H9 (cell line): ENCODE measurements around the gene RGS5. TPM values are rescaled to one million over a fixed set of nuclear protein-coding genes. Genes with fewer than 3 reads are reported as not detected.
A peak's percentile ranks its signal among the peaks of the same experiment; 100 is the strongest.

ENCODE experiments used
- DNase-seq: peaks from one replicate; pipeline ENCODE4 v3.0.0-alpha.2; 2017
- H2AFZ ChIP-seq: one replicate; pipeline ENCODE4 v1.6.1; 2013; ENCODE audit warnings: mild to moderate bottlenecking, low read length, control low read depth, moderate library complexity
- H2AK5ac ChIP-seq: 2 replicates; pipeline ENCODE4 v1.6.1; 2013; ENCODE audit warnings: low read length, control low read depth, mixed read lengths; ENCODE audit not compliant: insufficient read length
- H2BK120ac ChIP-seq: one replicate; pipeline ENCODE4 v1.6.1; 2013; ENCODE audit warnings: low read depth, mild to moderate bottlenecking, low read length, control low read depth, inconsistent platforms; ENCODE audit not compliant: poor library complexity, severe bottlenecking
- H2BK12ac ChIP-seq: 2 replicates; pipeline ENCODE4 v1.6.1; 2013; ENCODE audit warnings: low read length, control low read depth, mixed read lengths, low read depth; ENCODE audit not compliant: insufficient read length
- H2BK15ac ChIP-seq: 2 replicates; pipeline ENCODE4 v1.6.1; 2013; ENCODE audit warnings: low read depth, low read length, control low read depth
- H2BK20ac ChIP-seq: one replicate; pipeline ENCODE4 v1.6.1; 2013; ENCODE audit warnings: low read depth, mild to moderate bottlenecking, low read length, control low read depth, inconsistent platforms; ENCODE audit not compliant: poor library complexity, severe bottlenecking
- H2BK5ac ChIP-seq: 2 replicates; pipeline ENCODE4 v1.6.1; 2013; ENCODE audit warnings: low read length, control low read depth, mixed read lengths; ENCODE audit not compliant: insufficient read length
- H3K14ac ChIP-seq: 2 replicates; pipeline ENCODE4 v1.6.1; 2013; ENCODE audit warnings: low read length, control low read depth; ENCODE audit not compliant: insufficient read depth
- H3K18ac ChIP-seq: 2 replicates; pipeline ENCODE4 v1.6.1; 2013; ENCODE audit warnings: low read depth, mild to moderate bottlenecking, mixed read lengths, low read length, control low read depth; ENCODE audit not compliant: insufficient read length
- H3K23ac ChIP-seq: 2 replicates; pipeline ENCODE4 v1.6.1; 2013; ENCODE audit warnings: low read length, control low read depth, mixed read lengths, low read depth; ENCODE audit not compliant: insufficient read length
- H3K23me2 ChIP-seq: 2 replicates; pipeline ENCODE4 v1.6.1; 2013; ENCODE audit warnings: low read depth, mild to moderate bottlenecking, mixed read lengths, low read length, control low read depth; ENCODE audit not compliant: insufficient read length, poor library complexity, severe bottlenecking
- H3K27ac ChIP-seq: 2 replicates; pipeline ENCODE4 v1.5.1; 2013; ENCODE audit warnings: low read length, control low read depth, mixed read lengths, low read depth; ENCODE audit not compliant: insufficient read length
- H3K27me3 ChIP-seq: 2 replicates; pipeline ENCODE4 v1.6.1; 2013; ENCODE audit warnings: low read length, control low read depth, inconsistent platforms; ENCODE audit not compliant: insufficient read depth
- H3K4ac ChIP-seq: 2 replicates; pipeline ENCODE4 v1.6.1; 2013; ENCODE audit warnings: low read depth, mild to moderate bottlenecking, control low read depth, inconsistent platforms, low read length, moderate library complexity
- H3K4me1 ChIP-seq: 2 replicates; pipeline ENCODE4 v1.6.1; 2013; ENCODE audit warnings: low read length, control low read depth, inconsistent platforms; ENCODE audit not compliant: insufficient read depth
- H3K4me2 ChIP-seq: 2 replicates; pipeline ENCODE4 v1.6.1; 2013; ENCODE audit warnings: low read length, control low read depth, mixed read lengths; ENCODE audit not compliant: insufficient read length, insufficient read depth
- H3K56ac ChIP-seq: 2 replicates; pipeline ENCODE4 v1.6.1; 2013; ENCODE audit warnings: low read depth, mild to moderate bottlenecking, mixed read lengths, low read length, control low read depth; ENCODE audit not compliant: insufficient read length
- H3K79me1 ChIP-seq: 2 replicates; pipeline ENCODE4 v1.6.1; 2013; ENCODE audit warnings: low read depth, mild to moderate bottlenecking, moderate library complexity, low read length, control low read depth, inconsistent platforms; ENCODE audit not compliant: insufficient read depth, poor library complexity, severe bottlenecking
- H3K79me2 ChIP-seq: 2 replicates; pipeline ENCODE4 v1.6.1; 2013; ENCODE audit warnings: low read length, control low read depth, inconsistent platforms; ENCODE audit not compliant: insufficient read depth
- H3K9ac ChIP-seq: 2 replicates; pipeline ENCODE4 v1.6.1; 2013; ENCODE audit warnings: low read length, control low read depth, mixed read lengths; ENCODE audit not compliant: insufficient read length; ENCODE audit errors: extremely low read depth
- H3K9me3 ChIP-seq: one replicate; pipeline ENCODE4 v1.6.1; 2013; ENCODE audit warnings: low read depth, low read length, inconsistent platforms; ENCODE audit not compliant: control insufficient read depth
- H3T11ph ChIP-seq: one replicate; pipeline ENCODE4 v1.6.1; 2013; ENCODE audit warnings: mild to moderate bottlenecking, low read length, control low read depth, inconsistent platforms
- H4K20me1 ChIP-seq: one replicate; pipeline ENCODE4 v1.6.1; 2013; ENCODE audit not compliant: control insufficient read depth, insufficient read length, insufficient read depth
- H4K5ac ChIP-seq: 2 replicates; pipeline ENCODE4 v1.6.1; 2013; ENCODE audit warnings: low read depth, mild to moderate bottlenecking, mixed read lengths, low read length, control low read depth; ENCODE audit not compliant: insufficient read length
- H4K8ac ChIP-seq: replicated peaks from 2 replicates; pipeline ENCODE4 v1.6.1; 2013; ENCODE audit warnings: low read length, control low read depth, mixed read lengths, low read depth; ENCODE audit not compliant: insufficient read length
- H4K91ac ChIP-seq: 2 replicates; pipeline ENCODE4 v1.6.1; 2013; ENCODE audit warnings: low read depth, mild to moderate bottlenecking, moderate library complexity, mixed read lengths, low read length, control low read depth; ENCODE audit not compliant: insufficient read length
- H3K27ac Mint-ChIP-seq, 3 experiments: 2 replicates in 2 of 3; 3 replicates in 1 of 3; pipeline ENCODE4 v1.8.0; 2020 to 2021; ENCODE audit warnings: mixed read lengths in 3 of 3, mild to moderate bottlenecking in 1 of 3, moderate library complexity in 1 of 3
- H3K27me3 Mint-ChIP-seq: 2 replicates; pipeline ENCODE4 v1.8.0; 2021; ENCODE audit warnings: low read depth, mild to moderate bottlenecking, moderate library complexity, mixed read lengths
- H3K36me3 Mint-ChIP-seq, 3 experiments: 2 replicates in 2 of 3; 3 replicates in 1 of 3; pipeline ENCODE4 v1.8.0; 2020 to 2021; ENCODE audit warnings: low read depth in 3 of 3, mixed read lengths in 3 of 3; ENCODE audit not compliant: insufficient read depth in 1 of 3
- H3K4me1 Mint-ChIP-seq, 2 experiments: 2 replicates each; pipeline ENCODE4 v1.8.0; 2020; ENCODE audit warnings: mixed read lengths in 2 of 2
- H3K4me3 Mint-ChIP-seq, 2 experiments: 2 replicates in 1 of 2; 3 replicates in 1 of 2; pipeline ENCODE4 v1.8.0; 2020 to 2021; ENCODE audit warnings: mild to moderate bottlenecking in 2 of 2, mixed read lengths in 2 of 2, moderate library complexity in 1 of 2
- H3K9me3 Mint-ChIP-seq, 2 experiments: 2 replicates in 1 of 2; 3 replicates in 1 of 2; pipeline ENCODE4 v1.8.0; 2020; ENCODE audit warnings: mild to moderate bottlenecking in 2 of 2, mixed read lengths in 2 of 2, moderate library complexity in 1 of 2
- WGBS: extraction: QIAGEN DNeasy Blood & Tissue Kit; methylation state at CpG from one replicate; pipeline ENCODE4 v1.1.7; 2013; ENCODE audit warnings: missing lambda C conversion rate, low lambda C conversion rate, mixed read lengths; ENCODE audit not compliant: insufficient read length; ENCODE audit errors: extremely low coverage; 5-methylcytosine and 5-hydroxymethylcytosine counted together
- total RNA-seq: library from RNA; stranded (reverse); gene quantifications from 2 replicates; pipeline ENCODE4 v1.2.1, GENCODE V29; 2021
- TF ChIP-seq, protein P1 (sequence below): fragments of 200-600 bp; sonication (generic); conservative IDR thresholded peaks from 3 replicates; pipeline ENCODE4 v1.8.0; 2021; ENCODE audit warnings: antibody characterized with exemption, mild to moderate bottlenecking

Gene RGS5
- total RNA-seq, 1 experiment from 2014 or later = 30.1 TPM

DNA sequence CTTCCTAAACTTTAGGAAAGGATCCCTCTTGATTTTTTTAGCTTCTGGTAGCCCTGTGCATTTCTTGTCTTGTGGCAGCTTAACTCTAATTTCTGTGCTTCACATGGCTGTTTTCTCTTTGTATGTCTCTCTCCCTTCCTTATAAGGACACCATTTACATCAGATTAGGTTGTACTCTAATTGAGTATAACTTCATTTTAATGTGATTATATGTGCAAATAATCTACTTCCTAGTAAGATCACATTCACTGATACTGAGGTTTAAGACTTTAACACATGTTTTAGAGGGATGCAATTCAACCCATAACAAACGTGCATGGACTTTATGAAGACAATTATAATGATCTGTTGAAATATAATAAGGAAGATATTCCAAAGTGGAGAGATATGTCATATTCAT, 86.8 kb downstream of the RGS5 start:
- Histone ChIP-seq H3K4me1 (no peaks in the 10 kb centered on the region), H3T11ph (no peak overlapping the region), H3K4ac (no peak overlapping the region), H3K79me1 (no peaks in the 10 kb centered on the region), H3K18ac (no peak overlapping the region), H2BK15ac (no peak overlapping the region), H4K8ac (no peak overlapping the region), H2AFZ (peak overlapping the region; percentile 73), H3K27me3 (no peaks in the 10 kb centered on the region), H3K27ac (no peak overlapping the region), H3K14ac (no peak overlapping the region), H3K4me2 (no peak overlapping the region), H4K20me1 (no peaks in the 10 kb centered on the region), H3K56ac (no peak overlapping the region), H3K23ac (no peak overlapping the region), H3K9ac (no peak overlapping the region), H2AK5ac (no peak overlapping the region), H3K79me2 (no peaks in the 10 kb centered on the region), H3K9me3 (no peaks in the 10 kb centered on the region), H2BK120ac (no peak overlapping the region), H4K5ac (no peak overlapping the region), H2BK12ac (no peak overlapping the region), H3K23me2 (no peaks in the 10 kb centered on the region), H2BK20ac (no peak overlapping the region), H2BK5ac (no peak overlapping the region), H4K91ac (no peak overlapping the region)
- WGBS = no CpG with 5 or more reads among the region's 1 CpG
- DNase-seq = no peak
- Mint-ChIP-seq H3K27me3 (no peaks in the 10 kb centered on the region), H3K4me1 (no peaks in the 10 kb centered on the region), H3K36me3 (no peaks in the 10 kb centered on the region), H3K4me3 (no peak overlapping the region), H3K27ac (no peak overlapping the region), H3K9me3 (no peaks in the 10 kb centered on the region)
- TF ChIP-seq, protein P1, sequence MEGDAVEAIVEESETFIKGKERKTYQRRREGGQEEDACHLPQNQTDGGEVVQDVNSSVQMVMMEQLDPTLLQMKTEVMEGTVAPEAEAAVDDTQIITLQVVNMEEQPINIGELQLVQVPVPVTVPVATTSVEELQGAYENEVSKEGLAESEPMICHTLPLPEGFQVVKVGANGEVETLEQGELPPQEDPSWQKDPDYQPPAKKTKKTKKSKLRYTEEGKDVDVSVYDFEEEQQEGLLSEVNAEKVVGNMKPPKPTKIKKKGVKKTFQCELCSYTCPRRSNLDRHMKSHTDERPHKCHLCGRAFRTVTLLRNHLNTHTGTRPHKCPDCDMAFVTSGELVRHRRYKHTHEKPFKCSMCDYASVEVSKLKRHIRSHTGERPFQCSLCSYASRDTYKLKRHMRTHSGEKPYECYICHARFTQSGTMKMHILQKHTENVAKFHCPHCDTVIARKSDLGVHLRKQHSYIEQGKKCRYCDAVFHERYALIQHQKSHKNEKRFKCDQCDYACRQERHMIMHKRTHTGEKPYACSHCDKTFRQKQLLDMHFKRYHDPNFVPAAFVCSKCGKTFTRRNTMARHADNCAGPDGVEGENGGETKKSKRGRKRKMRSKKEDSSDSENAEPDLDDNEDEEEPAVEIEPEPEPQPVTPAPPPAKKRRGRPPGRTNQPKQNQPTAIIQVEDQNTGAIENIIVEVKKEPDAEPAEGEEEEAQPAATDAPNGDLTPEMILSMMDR = no peak
